Fibroblast of pulmonary artery (primary cell): ENCODE data around the gene RAB7A.

Experiments used
- DNase-seq: peaks from one replicate; pipeline ENCODE4 v3.0.0-alpha.2; 2010; ENCODE audit warnings: low read depth
- H3K4me3 ChIP-seq: replicated peaks from 2 replicates; pipeline ENCODE4 v1.5.1; 2011; ENCODE audit warnings: low read depth, mild to moderate bottlenecking, control low read depth, low read length, moderate library complexity
- TF ChIP-seq, protein P1 (sequence below): IDR thresholded peaks from 2 replicates; pipeline ENCODE4 v1.5.1; 2011; ENCODE audit warnings: mild to moderate bottlenecking, control low read depth, low read length, inconsistent platforms; ENCODE audit errors: missing control alignments

The RAB7A gene

DNA sequence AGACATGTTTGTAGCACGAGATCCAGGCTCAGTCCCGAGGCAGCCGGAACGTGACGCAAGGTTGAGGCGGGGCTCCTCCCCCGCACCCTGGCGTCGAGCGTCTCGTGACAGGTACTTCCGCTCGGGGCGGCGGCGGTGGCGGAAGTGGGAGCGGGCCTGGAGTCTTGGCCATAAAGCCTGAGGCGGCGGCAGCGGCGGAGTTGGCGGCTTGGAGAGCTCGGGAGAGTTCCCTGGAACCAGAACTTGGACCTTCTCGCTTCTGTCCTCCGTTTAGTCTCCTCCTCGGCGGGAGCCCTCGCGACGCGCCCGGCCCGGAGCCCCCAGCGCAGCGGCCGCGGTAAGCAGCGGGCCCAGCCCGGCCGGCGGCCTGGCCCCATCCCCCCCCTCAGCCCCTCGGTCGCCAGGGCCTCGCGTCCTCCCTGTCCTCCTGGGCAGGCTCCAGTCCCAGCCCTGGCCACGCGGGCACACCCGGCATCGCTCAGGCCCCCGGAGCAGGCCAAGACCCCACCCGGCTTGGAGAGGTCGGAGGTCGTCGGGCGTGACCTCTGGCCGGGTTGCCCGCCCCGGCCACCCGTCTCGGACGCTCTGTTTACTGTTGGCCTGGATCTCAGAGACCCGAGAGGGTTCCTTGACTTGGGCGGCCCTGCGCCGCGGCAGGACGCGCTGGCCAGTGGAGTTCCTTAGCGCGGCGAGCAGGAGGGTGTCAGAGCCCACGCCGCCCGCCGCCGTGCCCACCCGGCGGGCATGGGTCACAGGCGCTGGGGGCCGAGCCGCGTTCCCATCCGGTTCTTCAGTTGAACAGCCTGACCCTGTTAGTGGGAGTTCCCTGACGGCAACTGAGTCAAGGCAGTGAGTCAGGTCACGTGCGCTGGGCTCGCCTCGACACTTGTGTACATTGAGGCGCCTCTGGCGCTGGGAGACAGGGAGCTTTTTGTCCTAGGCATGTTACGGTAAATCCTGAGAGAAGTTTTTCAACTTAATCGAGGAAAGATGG, at the start of gene RAB7A:
RAB7A (plus strand) TSS at position 161 of the 994 bp plus-strand sequence. CDS start 69,185 bp downstream, outside the sequence.
- TF ChIP-seq, protein P1, sequence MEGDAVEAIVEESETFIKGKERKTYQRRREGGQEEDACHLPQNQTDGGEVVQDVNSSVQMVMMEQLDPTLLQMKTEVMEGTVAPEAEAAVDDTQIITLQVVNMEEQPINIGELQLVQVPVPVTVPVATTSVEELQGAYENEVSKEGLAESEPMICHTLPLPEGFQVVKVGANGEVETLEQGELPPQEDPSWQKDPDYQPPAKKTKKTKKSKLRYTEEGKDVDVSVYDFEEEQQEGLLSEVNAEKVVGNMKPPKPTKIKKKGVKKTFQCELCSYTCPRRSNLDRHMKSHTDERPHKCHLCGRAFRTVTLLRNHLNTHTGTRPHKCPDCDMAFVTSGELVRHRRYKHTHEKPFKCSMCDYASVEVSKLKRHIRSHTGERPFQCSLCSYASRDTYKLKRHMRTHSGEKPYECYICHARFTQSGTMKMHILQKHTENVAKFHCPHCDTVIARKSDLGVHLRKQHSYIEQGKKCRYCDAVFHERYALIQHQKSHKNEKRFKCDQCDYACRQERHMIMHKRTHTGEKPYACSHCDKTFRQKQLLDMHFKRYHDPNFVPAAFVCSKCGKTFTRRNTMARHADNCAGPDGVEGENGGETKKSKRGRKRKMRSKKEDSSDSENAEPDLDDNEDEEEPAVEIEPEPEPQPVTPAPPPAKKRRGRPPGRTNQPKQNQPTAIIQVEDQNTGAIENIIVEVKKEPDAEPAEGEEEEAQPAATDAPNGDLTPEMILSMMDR = no peak
- peak; percentile 99 for DNase-seq
- peak within 1 kb of the TSS; percentile 90 for H3K4me3 ChIP-seq

DNA sequence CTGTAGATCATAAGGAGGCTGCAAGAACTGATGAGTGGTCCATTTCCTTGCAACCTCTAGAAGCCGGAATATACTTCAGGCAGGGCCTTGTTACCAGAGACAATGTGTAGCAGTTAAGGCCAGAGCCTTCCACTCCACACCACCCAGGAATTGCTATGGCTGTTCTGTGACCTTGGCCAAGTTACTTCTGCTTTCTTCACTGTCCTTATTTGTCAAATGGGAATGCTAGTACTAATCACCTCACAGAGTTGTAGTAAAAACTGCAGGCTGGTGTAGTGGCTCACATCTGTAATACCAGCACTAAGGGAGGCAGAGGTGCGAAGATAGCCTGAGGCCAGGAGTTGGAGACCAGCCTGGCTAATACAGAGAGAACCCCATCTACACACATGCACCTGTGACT, 46.6 kb upstream of the RAB7A start:
- TF ChIP-seq, protein P1 = no peak
- DNase-seq = no peak
- H3K4me3 ChIP-seq = no peak overlapping the region

DNA sequence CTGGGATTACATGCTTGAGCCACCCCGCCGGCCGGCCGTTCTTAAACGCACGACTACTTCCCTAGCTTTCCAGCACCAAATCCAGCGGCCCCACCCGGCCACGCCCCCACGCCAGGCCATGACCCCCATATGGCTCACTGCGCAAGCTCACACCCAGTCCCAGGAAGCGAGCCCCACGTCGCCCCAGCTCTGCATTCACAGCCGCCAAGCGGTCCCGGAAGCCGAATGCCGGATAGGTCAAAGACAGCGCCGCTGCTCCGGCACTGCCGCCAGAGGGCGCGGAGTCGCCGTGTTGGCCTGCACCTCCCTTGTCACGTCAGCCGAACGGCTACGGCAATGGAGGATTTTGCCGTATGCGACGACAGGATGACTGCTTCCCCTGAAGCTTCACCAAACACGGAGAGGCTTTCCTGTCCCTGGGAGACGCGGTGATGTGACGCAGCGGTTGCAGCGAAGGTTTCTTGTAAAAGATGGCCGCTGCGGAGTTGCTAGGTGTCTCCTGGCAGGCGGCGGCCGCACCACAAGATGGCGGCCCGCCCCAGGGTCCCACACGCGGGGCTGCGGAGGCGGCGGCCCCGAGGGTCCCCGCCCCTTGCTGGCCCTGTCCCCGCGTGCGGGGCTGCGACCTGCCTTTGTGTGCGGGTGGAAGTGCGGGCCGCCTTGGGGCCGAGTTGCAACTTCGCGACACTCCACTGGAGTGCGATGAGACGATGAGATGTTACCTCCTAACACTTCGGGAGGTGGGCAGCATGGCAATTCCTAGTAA, 45.2 kb upstream of the RAB7A start:
- peak; percentile 98 for DNase-seq
- TF ChIP-seq, protein P1 = peak; percentile 99
- peak overlapping the region; percentile 77 for H3K4me3 ChIP-seq

DNA sequence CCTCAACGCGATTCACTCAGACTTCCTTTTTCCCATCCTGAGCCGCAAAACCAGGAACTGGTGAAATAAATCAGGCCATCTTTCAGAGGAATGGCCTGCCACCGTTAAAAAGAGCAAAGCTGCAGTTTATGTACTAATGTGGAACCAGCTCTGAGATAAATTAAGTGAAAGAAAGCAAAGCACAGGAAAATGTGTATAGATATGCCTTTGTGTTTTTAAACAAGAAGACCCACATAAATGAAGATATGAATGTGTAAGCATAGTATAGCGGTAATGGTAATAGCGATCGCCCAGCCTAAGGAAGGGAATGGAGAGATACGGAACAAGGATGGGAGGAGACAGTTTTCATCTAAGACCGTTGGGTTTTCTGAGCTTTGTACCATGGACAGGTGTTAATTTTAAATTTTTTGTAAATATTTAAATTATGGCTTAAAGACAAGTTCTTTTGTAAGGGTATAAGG, 44.6 kb upstream of the RAB7A start:
- H3K4me3 ChIP-seq = peak overlapping the region; percentile 77
- no peak for DNase-seq
- TF ChIP-seq, protein P1 = no peak

DNA sequence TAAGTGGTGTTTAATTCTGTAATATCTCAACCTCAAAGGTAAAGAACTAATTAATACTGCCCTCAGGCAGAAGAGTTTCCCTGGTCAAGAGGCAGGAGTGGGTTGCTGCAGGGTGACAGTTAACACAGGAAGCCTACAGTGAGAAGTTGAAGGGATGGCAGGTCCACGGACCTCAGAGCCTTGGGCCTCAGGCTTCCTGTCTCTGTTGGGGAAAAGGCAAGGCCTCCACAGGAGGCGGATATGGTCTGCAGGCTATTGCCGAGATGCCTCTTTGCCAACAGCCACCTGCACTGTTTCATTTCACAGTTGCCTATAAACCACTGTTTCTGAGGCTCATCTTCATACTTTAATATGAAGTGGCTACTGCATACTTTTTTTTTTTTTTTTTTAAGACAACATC, 42.0 kb upstream of the RAB7A start:
- TF ChIP-seq, protein P1 = no peak
- no peak overlapping the region for H3K4me3 ChIP-seq
- no peak for DNase-seq

DNA sequence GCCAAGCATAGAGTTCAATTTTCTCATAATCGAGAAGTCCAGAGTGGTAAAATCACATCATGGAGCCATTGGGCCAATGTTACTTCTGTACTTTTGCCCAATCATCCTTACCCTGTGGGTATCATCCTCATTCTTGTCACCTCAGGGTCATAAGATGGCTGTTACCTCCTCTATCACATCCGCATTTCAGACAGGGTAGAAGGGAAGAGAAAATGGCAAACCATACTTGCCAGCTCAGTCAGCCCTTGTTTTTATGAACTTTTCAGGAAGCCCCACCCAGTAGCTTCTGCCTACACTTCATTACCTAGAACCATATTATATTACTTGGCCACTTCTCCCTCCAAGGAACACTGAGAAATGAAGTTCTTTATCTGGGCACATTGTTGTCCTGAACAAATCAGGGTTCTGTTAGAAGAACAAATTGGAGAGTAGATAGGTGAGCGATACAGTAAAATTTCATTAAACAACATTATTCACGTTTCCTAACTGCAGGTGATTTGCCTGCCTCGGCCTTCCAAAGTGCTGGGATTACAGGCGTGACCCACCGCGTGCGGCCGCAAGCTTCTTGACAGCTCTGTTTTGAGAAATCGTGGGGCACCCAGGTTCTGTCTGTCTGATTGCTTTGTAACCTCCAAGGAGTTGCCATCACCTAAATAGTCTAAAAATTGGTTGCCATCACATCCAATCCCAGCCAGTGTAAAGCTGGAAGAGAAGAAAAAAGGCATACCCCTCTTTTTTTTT, 40.8 kb upstream of the RAB7A start:
- no peak overlapping the region for H3K4me3 ChIP-seq
- TF ChIP-seq, protein P1 = no peak
- no peak for DNase-seq
